ENCODE data around the gene IMMP2L. TPM values are rescaled to one million over a fixed set of nuclear protein-coding genes. Genes with fewer than 3 reads are reported as not detected.

Gene IMMP2L
- polyA plus RNA-seq, 1 of the 3 experiments (the other 2 are of a cell fraction) = 10.7 TPM

DNA sequence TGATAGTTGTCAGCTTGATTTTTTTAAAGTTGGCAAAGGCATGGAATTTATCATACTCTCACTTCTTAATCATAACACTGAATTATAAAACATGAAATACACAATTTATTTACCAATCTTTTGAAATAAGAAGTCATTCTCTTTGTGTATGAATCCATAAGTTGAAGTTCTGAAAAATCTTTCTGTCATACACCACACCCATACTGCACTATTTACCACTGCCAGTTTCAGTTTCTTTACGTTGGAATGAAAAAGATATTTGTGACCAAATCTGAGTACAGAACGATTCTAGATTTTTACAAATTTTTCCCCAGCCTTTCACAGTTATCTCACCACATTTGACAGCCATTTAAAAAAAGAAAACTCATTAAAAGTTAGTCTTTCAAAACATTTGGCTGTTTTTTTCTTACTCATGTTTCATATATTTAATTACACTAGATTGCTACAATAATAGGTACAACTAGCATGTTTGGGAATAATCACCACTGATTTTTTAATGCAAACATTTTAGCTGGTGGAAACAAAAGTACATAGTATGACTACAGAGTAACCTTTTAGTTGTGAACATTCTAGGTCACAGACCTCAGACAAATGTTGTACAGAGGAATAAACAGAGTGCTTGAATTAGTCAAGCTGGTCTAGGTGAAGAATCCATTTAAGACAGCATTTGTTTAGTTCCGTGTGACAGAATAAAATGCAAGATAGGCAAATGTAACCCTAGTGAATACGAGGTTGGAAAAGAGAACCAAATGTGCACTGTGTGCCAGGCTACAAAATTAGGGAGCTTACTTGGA, 656.3 kb downstream of the IMMP2L start (continued):
- TF ChIP-seq, protein P1, sequence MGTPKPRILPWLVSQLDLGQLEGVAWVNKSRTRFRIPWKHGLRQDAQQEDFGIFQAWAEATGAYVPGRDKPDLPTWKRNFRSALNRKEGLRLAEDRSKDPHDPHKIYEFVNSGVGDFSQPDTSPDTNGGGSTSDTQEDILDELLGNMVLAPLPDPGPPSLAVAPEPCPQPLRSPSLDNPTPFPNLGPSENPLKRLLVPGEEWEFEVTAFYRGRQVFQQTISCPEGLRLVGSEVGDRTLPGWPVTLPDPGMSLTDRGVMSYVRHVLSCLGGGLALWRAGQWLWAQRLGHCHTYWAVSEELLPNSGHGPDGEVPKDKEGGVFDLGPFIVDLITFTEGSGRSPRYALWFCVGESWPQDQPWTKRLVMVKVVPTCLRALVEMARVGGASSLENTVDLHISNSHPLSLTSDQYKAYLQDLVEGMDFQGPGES (IDR thresholded peaks at IDR 0.05; ENCODE audit: low read depth, low read length) = no peak
- TF ChIP-seq, protein P2, sequence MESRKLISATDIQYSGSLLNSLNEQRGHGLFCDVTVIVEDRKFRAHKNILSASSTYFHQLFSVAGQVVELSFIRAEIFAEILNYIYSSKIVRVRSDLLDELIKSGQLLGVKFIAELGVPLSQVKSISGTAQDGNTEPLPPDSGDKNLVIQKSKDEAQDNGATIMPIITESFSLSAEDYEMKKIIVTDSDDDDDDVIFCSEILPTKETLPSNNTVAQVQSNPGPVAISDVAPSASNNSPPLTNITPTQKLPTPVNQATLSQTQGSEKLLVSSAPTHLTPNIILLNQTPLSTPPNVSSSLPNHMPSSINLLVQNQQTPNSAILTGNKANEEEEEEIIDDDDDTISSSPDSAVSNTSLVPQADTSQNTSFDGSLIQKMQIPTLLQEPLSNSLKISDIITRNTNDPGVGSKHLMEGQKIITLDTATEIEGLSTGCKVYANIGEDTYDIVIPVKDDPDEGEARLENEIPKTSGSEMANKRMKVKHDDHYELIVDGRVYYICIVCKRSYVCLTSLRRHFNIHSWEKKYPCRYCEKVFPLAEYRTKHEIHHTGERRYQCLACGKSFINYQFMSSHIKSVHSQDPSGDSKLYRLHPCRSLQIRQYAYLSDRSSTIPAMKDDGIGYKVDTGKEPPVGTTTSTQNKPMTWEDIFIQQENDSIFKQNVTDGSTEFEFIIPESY (IDR thresholded peaks at IDR 0.05; ENCODE audit: borderline replicate concordance, low read depth) = no peak
- no peak for TF ChIP-seq POLR2AphosphoS5 (IDR thresholded peaks at IDR 0.05; ENCODE audit: low read depth, low read length)
- TF ChIP-seq, protein P3, sequence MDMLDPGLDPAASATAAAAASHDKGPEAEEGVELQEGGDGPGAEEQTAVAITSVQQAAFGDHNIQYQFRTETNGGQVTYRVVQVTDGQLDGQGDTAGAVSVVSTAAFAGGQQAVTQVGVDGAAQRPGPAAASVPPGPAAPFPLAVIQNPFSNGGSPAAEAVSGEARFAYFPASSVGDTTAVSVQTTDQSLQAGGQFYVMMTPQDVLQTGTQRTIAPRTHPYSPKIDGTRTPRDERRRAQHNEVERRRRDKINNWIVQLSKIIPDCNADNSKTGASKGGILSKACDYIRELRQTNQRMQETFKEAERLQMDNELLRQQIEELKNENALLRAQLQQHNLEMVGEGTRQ (IDR thresholded peaks at IDR 0.05; ENCODE audit: borderline replicate concordance, low read depth, low read length) = no peak

DNA sequence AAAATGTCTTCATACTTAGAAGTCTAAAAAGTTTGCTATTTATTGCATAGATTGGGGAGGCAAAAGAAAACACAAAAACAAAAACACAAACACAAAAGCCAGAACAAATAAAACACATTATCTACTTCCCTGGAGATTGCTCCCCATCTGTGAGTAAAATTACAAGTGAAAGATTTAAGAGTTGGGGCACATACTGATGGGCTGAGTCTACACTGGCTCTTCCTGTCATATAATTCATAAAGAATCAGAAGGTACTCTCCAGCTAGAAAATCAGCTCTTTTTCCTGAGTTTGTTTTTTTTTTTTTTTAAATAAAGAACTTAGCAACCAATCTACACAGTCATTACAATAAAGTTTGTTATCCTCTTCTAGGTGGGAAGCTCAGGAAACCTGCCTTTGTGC, 663.8 kb downstream of the IMMP2L start:
- no peaks in the 10 kb centered on the region for H3F3A ChIP-seq (replicated peaks; ENCODE audit: insufficient read depth)
- H3K79me2 ChIP-seq (ENCODE audit: insufficient read depth) = no peaks in the 10 kb centered on the region
- H3K9me2 ChIP-seq = no peaks in the 10 kb centered on the region
- no peak overlapping the region for H3K9ac ChIP-seq
- no peaks in the 10 kb centered on the region for H4K20me1 ChIP-seq (ENCODE audit: insufficient read depth)
- H3K27me3 ChIP-seq (ENCODE audit: insufficient read depth) = no peaks in the 10 kb centered on the region
- H3K36me3 ChIP-seq (replicated peaks in 1 of 2; ENCODE audit: control insufficient read depth in 1 of 2, insufficient read depth in 2 of 2, low read length in 1 of 2) = no peaks in the 10 kb centered on the region
- CTCF ChIA-PET = no interaction called here
- no peaks in the 10 kb centered on the region for H3K4me1 ChIP-seq (ENCODE audit: control insufficient read depth in 1 of 2, insufficient read depth in 2 of 2, low read depth in 1 of 2, low read length in 1 of 2)
- H3K4me2 ChIP-seq = no peak overlapping the region
- no peak overlapping the region for H3K27ac ChIP-seq (ENCODE audit: low read depth in 2 of 2, low read length in 1 of 2)
- POLR2A ChIA-PET = no interaction called here
- no peaks in the 10 kb centered on the region for H3K9me3 ChIP-seq
- no peak for DNase-seq
- H2AFZ ChIP-seq (ENCODE audit: low read depth) = no peak overlapping the region
- H3K4me3 ChIP-seq (ENCODE audit: low read depth in 2 of 2, low read length in 1 of 2) = no peak overlapping the region
- TF ChIP-seq, protein P1 (IDR thresholded peaks at IDR 0.05; ENCODE audit: low read depth, low read length) = no peak
- TF ChIP-seq, protein P4, sequence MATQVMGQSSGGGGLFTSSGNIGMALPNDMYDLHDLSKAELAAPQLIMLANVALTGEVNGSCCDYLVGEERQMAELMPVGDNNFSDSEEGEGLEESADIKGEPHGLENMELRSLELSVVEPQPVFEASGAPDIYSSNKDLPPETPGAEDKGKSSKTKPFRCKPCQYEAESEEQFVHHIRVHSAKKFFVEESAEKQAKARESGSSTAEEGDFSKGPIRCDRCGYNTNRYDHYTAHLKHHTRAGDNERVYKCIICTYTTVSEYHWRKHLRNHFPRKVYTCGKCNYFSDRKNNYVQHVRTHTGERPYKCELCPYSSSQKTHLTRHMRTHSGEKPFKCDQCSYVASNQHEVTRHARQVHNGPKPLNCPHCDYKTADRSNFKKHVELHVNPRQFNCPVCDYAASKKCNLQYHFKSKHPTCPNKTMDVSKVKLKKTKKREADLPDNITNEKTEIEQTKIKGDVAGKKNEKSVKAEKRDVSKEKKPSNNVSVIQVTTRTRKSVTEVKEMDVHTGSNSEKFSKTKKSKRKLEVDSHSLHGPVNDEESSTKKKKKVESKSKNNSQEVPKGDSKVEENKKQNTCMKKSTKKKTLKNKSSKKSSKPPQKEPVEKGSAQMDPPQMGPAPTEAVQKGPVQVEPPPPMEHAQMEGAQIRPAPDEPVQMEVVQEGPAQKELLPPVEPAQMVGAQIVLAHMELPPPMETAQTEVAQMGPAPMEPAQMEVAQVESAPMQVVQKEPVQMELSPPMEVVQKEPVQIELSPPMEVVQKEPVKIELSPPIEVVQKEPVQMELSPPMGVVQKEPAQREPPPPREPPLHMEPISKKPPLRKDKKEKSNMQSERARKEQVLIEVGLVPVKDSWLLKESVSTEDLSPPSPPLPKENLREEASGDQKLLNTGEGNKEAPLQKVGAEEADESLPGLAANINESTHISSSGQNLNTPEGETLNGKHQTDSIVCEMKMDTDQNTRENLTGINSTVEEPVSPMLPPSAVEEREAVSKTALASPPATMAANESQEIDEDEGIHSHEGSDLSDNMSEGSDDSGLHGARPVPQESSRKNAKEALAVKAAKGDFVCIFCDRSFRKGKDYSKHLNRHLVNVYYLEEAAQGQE (IDR thresholded peaks at IDR 0.05; ENCODE audit: low read depth, low read length) = no peak

Data from SK-N-SH (cell line).